Body of pancreas (tissue), 4 donors: ENCODE measurements around the gene IMMT. TPM values are rescaled to one million over a fixed set of nuclear protein-coding genes. Genes with fewer than 3 reads are reported as not detected.

Experiments
- ATAC-seq: fragments of 150-250 bp; one replicate; pipeline ENCODE4 v1.9.1; 2016
- DNase-seq, 4 donors: peaks; one replicate each; pipeline ENCODE4 v3.0.0-alpha.2; 2019
- H3K27ac ChIP-seq, 4 donors: fragments of 200-600 bp; sonication (generic); 1 replicate in 3 of 4; 2 replicates in 1 of 4; pipeline versions ENCODE4 v1.5.1 to v1.6.1; 2016 to 2019; ENCODE audit warnings: mild to moderate bottlenecking in 1 of 4, mixed read lengths in 1 of 4, moderate library complexity in 1 of 4
- H3K27me3 ChIP-seq, 2 donors: fragments of 200-600 bp; sonication (generic); one replicate each; pipeline ENCODE4 v1.6.0; 2016; ENCODE audit warnings: mild to moderate bottlenecking in 1 of 2
- H3K36me3 ChIP-seq, 2 donors: fragments of 200-600 bp; sonication (generic); replicated peaks in 1 of 2; 2 replicates each; pipeline ENCODE4 v1.5.1; 2016; ENCODE audit warnings: low read depth in 2 of 2; ENCODE audit not compliant: insufficient read depth in 1 of 2
- H3K4me1 ChIP-seq: fragments of 200-600 bp; sonication (generic); one replicate; pipeline ENCODE4 v1.6.0; 2016
- H3K4me3 ChIP-seq, 2 donors: fragments of 200-600 bp; sonication (generic); 1 replicate in 1 of 2; 2 replicates in 1 of 2; pipeline ENCODE4 v1.5.1; 2016 to 2019
- H3K9me3 ChIP-seq, 3 donors: fragments of 200-600 bp; sonication (generic); 1 replicate in 2 of 3; 2 replicates in 1 of 3; pipeline ENCODE4 v1.5.1; 2016
- CTCF ChIP-seq, 7 experiments: fragments of 450-650 bp in 4 of 7; fragments of 200-600 bp in 3 of 7; sonication (generic) in 3 of 7; IDR thresholded peaks; one replicate each; pipeline ENCODE4 v1.5.1; 2016 to 2019; ENCODE audit warnings: antibody characterized with exemption in 7 of 7
- POLR2A ChIP-seq, 3 donors: fragments of 450-650 bp; IDR thresholded peaks; one replicate each; pipeline ENCODE4 v1.6.1; 2016; ENCODE audit warnings: antibody characterized with exemption in 3 of 3, mild to moderate bottlenecking in 2 of 3
- WGBS, 2 donors: methylation state at CpG; one replicate each; pipeline ENCODE4 v1.1.5; 2017; 5-methylcytosine and 5-hydroxymethylcytosine counted together
- intact Hi-C: fragments of 100-400 bp; cut with DNase I; formaldehyde crosslinking; loops from one replicate; pipeline ENCODE4 v1.15.1; 2023
- total RNA-seq, 2 donors: library from RNA; depleted of rRNA; stranded (reverse); fragments of >200 nt; gene quantifications; one replicate each; pipeline ENCODE4 v1.1.0, GENCODE V29; 2016

Gene IMMT
- total RNA-seq, 2 donors from 2014 or later: 37.1 to 46.1 TPM

- peaks cover 5 to 33% of the 10 kb centered on the region in 2 donors for H3K36me3 ChIP-seq
- DNase-seq (no peak), ATAC-seq (no peak)
- TF ChIP-seq CTCF (IDR thresholded peaks at IDR 0.05): no peak
- TF ChIP-seq POLR2A (IDR thresholded peaks at IDR 0.05): no peak
- no peak overlapping the region for H3K27ac ChIP-seq
- no peaks in the 10 kb centered on the region for H3K9me3 ChIP-seq
- H3K4me1 ChIP-seq: no peaks in the 10 kb centered on the region
- intact Hi-C loops: no loop called here
- no peak overlapping the region for H3K4me3 ChIP-seq
- WGBS, 2 donors: 75 to 90% methylated on average over 2 of the region's 2 CpGs
- H3K27me3 ChIP-seq: no peaks in the 10 kb centered on the region
These were observed 47.5 kb downstream of the IMMT start for GRCh38 chr2:86147793-86148192.

GRCh38 chr2:86143926-86144685 lies 51.2 kb downstream of the IMMT start:
- TF ChIP-seq CTCF (IDR thresholded peaks at IDR 0.05) (no peak), POLR2A (IDR thresholded peaks at IDR 0.05) (no peak)
- 80 to 89% methylated on average over 14 of the region's 14 CpGs for WGBS, 2 donors
- peaks cover 5 to 25% of the 10 kb centered on the region in 2 donors for H3K36me3 ChIP-seq

GRCh38 chr2:86143307-86143706 lies 52.0 kb downstream of the IMMT start:
- Histone ChIP-seq H3K36me3 (peaks cover 11 to 24% of the 10 kb centered on the region in 2 donors), H3K9me3 (no peaks in the 10 kb centered on the region), H3K4me1 (no peaks in the 10 kb centered on the region), H3K4me3 (no peak overlapping the region), H3K27ac (no peak overlapping the region), H3K27me3 (no peaks in the 10 kb centered on the region)
- ATAC-seq (no peak), DNase-seq (no peak)
- TF ChIP-seq POLR2A (IDR thresholded peaks at IDR 0.05) (no peak), CTCF (IDR thresholded peaks at IDR 0.05) (no peak)
- intact Hi-C loops: no loop called here
- 87 to 89% methylated on average over 6 of the region's 6 CpGs for WGBS, 2 donors

More at GRCh38 chr2:86143926-86144685, 51.2 kb downstream of the IMMT start:
- Histone ChIP-seq H3K4me3 (no peak overlapping the region), H3K9me3 (no peaks in the 10 kb centered on the region), H3K27me3 (no peaks in the 10 kb centered on the region), H3K27ac (no peak overlapping the region), H3K4me1 (no peaks in the 10 kb centered on the region)
- no peak for ATAC-seq
- intact Hi-C loops: no loop called here
- no peak for DNase-seq

- H3K36me3 ChIP-seq: peaks cover 17 to 26% of the 10 kb centered on the region in 2 donors
- no peak for DNase-seq
- intact Hi-C loops: no loop called here
- H3K4me3 ChIP-seq: no peak overlapping the region
- no peaks in the 10 kb centered on the region for H3K9me3 ChIP-seq
- 53 to 63% methylated on average over 3 of the region's 3 CpGs for WGBS, 2 donors
- H3K4me1 ChIP-seq: no peaks in the 10 kb centered on the region
- no peak overlapping the region for H3K27ac ChIP-seq
- TF ChIP-seq POLR2A (IDR thresholded peaks at IDR 0.05) (no peak), CTCF (IDR thresholded peaks at IDR 0.05) (no peak)
- ATAC-seq: no peak
- H3K27me3 ChIP-seq: no peaks in the 10 kb centered on the region
These were observed 52.6 kb downstream of the IMMT start for GRCh38 chr2:86142436-86143257.
